ENCODE results near the gene DOHH. TPM values are rescaled to one million over a fixed set of nuclear protein-coding genes. Genes with fewer than 3 reads are reported as not detected.
"Not testable (repeated sequence)": the region's sequence is repeated elsewhere in the genome, so short reads cannot be mapped to it uniquely, and the experiment has no call there.

The DOHH gene
- total RNA-seq, 4 donors from 2014 or later, result 15.3 to 59.5 (median 42.8) TPM

DNA sequence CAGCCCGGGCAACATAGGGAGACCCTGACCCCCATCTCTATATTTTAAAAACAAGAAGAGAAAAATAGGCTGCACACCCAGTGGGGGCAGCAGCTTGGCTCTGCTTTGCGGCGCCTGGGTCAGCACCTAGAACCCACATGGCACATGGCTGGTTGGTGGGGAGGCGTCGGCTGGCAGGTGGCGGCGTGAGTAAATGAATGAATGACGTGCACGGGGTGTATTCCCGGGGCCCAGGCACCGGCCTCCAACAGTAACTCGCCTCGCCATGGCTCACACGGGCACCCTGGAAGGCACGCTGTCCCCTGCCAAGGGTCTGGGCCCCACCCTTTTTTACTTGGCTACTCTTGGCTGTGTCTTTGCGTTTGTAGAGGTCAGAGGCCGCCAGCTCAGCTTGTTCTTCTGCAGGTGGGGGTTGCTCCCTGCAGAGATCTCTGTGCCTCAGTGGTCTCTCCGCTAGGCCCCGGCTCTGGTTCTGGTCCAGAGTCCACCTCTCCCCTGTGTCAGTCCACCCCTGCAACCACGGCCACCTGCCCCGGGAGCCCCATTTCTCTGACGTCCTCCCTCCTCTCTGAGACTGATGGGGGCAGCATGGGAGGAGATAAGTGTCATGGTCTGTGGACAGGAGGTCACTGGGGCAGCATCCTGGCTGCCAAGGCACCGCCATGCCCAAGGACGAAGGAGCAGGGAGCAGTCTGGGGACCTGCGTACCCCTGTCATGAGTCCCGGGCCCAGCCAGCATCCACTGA lies 11.2 kb upstream of the DOHH start:
- in situ Hi-C loops (cut with MboI; ENCODE audit: low sequenced_read_pairs in 4 of 4) (no loop called here), intact Hi-C loops (cut with DNase I; ENCODE audit: low total_unique reads) (no loop called here)
- no peak for TF ChIP-seq CTCF (IDR thresholded peaks at IDR 0.05 in 4 of 5, conservative IDR thresholded peaks at IDR 0.05 in 1 of 5)
- no peak for TF ChIP-seq POLR2A (IDR thresholded peaks at IDR 0.05)
- Histone ChIP-seq H3K36me3 (no peaks in the 10 kb centered on the region), H3K27ac (no peak overlapping the region), H3K4me3 (no peak overlapping the region), H3K4me1 (peaks cover 16 to 42% of the 10 kb centered on the region in 2 donors), H3K27me3 (no peaks in the 10 kb centered on the region), H3K9me3 (no peaks in the 10 kb centered on the region)
- ATAC-seq (no peak), DNase-seq (no peak)

GRCh38 chr19:3510727-3511126 lies 10.3 kb upstream of the DOHH start:
- ATAC-seq (no peak), DNase-seq (no peak)
- Histone ChIP-seq H3K27me3 (no peaks in the 10 kb centered on the region), H3K9me3 (no peaks in the 10 kb centered on the region), H3K4me3 (no peak overlapping the region), H3K27ac (no peak overlapping the region), H3K36me3 (no peaks in the 10 kb centered on the region), H3K4me1 (peaks cover 7 to 36% of the 10 kb centered on the region in 2 donors)
- TF ChIP-seq CTCF (IDR thresholded peaks at IDR 0.05 in 4 of 5, conservative IDR thresholded peaks at IDR 0.05 in 1 of 5) (no peak), POLR2A (IDR thresholded peaks at IDR 0.05) (no peak)
- in situ Hi-C loops (cut with MboI; ENCODE audit: low sequenced_read_pairs in 4 of 4) (no loop called here), intact Hi-C loops (cut with DNase I; ENCODE audit: low total_unique reads) (no loop called here)

DNA sequence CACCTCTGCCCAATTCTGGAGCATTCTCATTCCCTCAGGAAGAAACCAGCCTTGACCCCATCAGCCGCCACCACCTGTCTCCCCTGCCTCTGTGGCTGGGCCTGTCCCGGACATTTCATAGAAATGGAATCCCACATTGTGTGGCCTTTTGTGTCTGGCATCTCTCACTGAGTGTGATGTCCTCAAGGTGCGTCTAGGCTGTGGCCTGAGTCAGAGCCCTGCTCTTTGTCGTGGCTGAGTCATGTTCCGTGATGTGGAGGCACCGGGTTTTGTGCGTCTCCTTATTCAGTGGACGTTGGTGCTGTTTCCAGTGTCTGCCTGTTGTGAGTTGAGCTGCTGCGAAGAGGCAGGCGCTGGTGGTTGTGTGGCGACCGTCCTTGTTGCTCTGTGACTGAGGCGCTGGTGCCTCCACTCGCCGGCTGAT lies 9.1 kb upstream of the DOHH start:
- peaks cover 11 to 44% of the 10 kb centered on the region in 2 donors for H3K4me1 ChIP-seq
- no peaks in the 10 kb centered on the region for H3K9me3 ChIP-seq
- no peaks in the 10 kb centered on the region for H3K36me3 ChIP-seq
- intact Hi-C loops (cut with DNase I; ENCODE audit: low total_unique reads) (loop anchor here (5.0 to 10.0 kb wide), 2 partner anchors 253 to 555 kb away; partner anchors contain the start of genes APBA3 and MRPL54), in situ Hi-C loops (cut with MboI; ENCODE audit: low sequenced_read_pairs in 4 of 4) (no loop called here)
- TF ChIP-seq CTCF (IDR thresholded peaks at IDR 0.05 in 4 of 5, conservative IDR thresholded peaks at IDR 0.05 in 1 of 5), result no peak
- no peak for TF ChIP-seq POLR2A (IDR thresholded peaks at IDR 0.05)
- DNase-seq (no peak), ATAC-seq (no peak)
- no peak overlapping the region for H3K4me3 ChIP-seq
- H3K27me3 ChIP-seq, result no peaks in the 10 kb centered on the region
- no peak overlapping the region for H3K27ac ChIP-seq

GRCh38 chr19:3508771-3509535 lies 8.5 kb upstream of the DOHH start:
- Histone ChIP-seq H3K4me3 (no peak overlapping the region), H3K27me3 (no peaks in the 10 kb centered on the region), H3K36me3 (no peaks in the 10 kb centered on the region), H3K27ac (no peak overlapping the region), H3K4me1 (peaks cover 11 to 44% of the 10 kb centered on the region in 2 donors), H3K9me3 (no peaks in the 10 kb centered on the region)
- intact Hi-C loops (cut with DNase I; ENCODE audit: low total_unique reads), result loop anchor here (5.0 to 10.0 kb wide), 2 partner anchors 253 to 554 kb away; partner anchors contain the start of genes APBA3 and MRPL54
- no peak for TF ChIP-seq POLR2A (IDR thresholded peaks at IDR 0.05)
- no peak for TF ChIP-seq CTCF (IDR thresholded peaks at IDR 0.05 in 4 of 5, conservative IDR thresholded peaks at IDR 0.05 in 1 of 5)
- in situ Hi-C loops (cut with MboI; ENCODE audit: low sequenced_read_pairs in 4 of 4), result no loop called here
- DNase-seq (no peak), ATAC-seq (no peak)

GRCh38 chr19:3508121-3508661 lies 7.7 kb upstream of the DOHH start:
- not testable (repeated sequence) for H3K4me3 ChIP-seq
- intact Hi-C loops (cut with DNase I; ENCODE audit: low total_unique reads), result loop anchor here (5.0 to 10.0 kb wide), 2 partner anchors 254 to 553 kb away; partner anchors contain the start of genes APBA3 and MRPL54

More at GRCh38 chr19:3508121-3508661, 7.7 kb upstream of the DOHH start:
- in situ Hi-C loops (cut with MboI; ENCODE audit: low sequenced_read_pairs in 4 of 4); H3K27me3 ChIP-seq; H3K9me3 ChIP-seq; ATAC-seq; H3K27ac ChIP-seq; H3K36me3 ChIP-seq; DNase-seq: not testable (repeated sequence)
- peaks cover 11 to 44% of the 10 kb centered on the region in 2 donors for H3K4me1 ChIP-seq

Data from gastrocnemius medialis (tissue), 4 donors.